ENCODE data around the gene NAXD.

DNA sequence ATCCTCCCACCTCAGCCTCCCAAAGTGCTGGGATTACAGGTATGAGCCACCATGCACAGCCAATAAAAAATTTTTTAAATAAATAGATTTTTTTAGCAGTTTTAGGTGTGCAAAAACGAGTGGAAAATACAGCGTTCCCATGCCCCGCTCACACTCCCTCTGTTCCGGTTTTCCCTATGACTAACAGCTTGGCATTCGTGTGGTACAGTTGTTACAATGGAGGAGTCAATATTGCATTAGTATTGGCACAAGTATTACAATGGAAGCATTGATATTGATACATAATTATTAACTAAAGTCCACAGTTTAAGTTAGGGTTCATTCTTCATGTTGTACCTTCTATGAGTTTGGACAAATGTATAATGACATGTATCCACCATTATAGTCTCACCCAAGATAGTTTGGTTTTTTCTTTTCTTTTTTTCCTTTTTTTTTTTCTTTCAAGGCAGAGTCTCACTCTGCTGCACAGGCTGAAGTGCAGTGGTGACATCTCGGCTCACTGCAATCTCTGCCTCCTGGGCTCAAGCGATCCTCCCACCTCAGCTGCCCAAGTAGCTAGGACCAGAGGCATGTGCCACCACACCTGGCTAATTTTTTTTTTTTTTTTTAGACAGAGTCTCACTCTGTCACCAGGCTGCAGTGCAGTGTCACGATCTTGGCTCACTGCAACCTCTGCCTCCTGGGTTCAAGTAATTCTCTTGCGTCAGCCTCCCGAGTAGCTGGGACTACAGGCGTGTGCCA, 38.4 kb upstream of the NAXD start:
- TF ChIP-seq, protein P1, sequence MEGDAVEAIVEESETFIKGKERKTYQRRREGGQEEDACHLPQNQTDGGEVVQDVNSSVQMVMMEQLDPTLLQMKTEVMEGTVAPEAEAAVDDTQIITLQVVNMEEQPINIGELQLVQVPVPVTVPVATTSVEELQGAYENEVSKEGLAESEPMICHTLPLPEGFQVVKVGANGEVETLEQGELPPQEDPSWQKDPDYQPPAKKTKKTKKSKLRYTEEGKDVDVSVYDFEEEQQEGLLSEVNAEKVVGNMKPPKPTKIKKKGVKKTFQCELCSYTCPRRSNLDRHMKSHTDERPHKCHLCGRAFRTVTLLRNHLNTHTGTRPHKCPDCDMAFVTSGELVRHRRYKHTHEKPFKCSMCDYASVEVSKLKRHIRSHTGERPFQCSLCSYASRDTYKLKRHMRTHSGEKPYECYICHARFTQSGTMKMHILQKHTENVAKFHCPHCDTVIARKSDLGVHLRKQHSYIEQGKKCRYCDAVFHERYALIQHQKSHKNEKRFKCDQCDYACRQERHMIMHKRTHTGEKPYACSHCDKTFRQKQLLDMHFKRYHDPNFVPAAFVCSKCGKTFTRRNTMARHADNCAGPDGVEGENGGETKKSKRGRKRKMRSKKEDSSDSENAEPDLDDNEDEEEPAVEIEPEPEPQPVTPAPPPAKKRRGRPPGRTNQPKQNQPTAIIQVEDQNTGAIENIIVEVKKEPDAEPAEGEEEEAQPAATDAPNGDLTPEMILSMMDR (conservative IDR thresholded peaks at IDR 0.05; ENCODE audit: low read length) = no peak
- TF ChIP-seq EZH2phosphoT487 (IDR thresholded peaks at IDR 0.05; ENCODE audit: borderline replicate concordance, low read depth, low read length) = no peak
